ENCODE data around the gene KCNC1.

KCNC1 gene

DNA sequence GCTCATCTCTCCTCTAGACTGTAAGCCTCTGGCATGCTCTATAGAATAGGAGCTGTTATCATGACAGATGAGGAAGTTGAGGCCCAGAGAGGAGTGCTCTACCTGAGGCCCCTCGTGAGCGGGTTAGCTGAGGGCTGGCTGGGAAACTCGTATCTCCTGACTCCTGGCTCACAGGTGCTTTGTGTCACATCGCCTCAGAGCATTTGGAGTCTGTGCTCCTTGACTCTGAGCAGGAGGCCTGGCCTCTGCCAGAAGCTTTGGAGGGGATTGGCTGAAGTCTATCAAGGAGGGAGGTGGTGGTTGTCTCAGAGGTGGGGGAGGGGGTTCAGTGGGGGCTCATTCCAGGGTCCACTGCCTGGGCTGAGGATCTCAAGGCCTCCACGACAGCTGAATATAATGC is 7.4 kb downstream of the KCNC1 start:
- no peak for TF ChIP-seq CTCF (IDR thresholded peaks at IDR 0.05)
- H3K9me3 ChIP-seq, result no peaks in the 10 kb centered on the region
- intact Hi-C loops (cut with DNase I; ENCODE audit: low total_unique reads), result no loop called here
- no peaks in the 10 kb centered on the region for H3K4me1 ChIP-seq
- no peak overlapping the region for H3K4me3 ChIP-seq
- H3K36me3 ChIP-seq, result no peaks in the 10 kb centered on the region
- no peak for DNase-seq
- H3K27me3 ChIP-seq, result peaks cover 0 to 89% of the 10 kb centered on the region in 2 donors
- H3K27ac ChIP-seq, result no peak overlapping the region

DNA sequence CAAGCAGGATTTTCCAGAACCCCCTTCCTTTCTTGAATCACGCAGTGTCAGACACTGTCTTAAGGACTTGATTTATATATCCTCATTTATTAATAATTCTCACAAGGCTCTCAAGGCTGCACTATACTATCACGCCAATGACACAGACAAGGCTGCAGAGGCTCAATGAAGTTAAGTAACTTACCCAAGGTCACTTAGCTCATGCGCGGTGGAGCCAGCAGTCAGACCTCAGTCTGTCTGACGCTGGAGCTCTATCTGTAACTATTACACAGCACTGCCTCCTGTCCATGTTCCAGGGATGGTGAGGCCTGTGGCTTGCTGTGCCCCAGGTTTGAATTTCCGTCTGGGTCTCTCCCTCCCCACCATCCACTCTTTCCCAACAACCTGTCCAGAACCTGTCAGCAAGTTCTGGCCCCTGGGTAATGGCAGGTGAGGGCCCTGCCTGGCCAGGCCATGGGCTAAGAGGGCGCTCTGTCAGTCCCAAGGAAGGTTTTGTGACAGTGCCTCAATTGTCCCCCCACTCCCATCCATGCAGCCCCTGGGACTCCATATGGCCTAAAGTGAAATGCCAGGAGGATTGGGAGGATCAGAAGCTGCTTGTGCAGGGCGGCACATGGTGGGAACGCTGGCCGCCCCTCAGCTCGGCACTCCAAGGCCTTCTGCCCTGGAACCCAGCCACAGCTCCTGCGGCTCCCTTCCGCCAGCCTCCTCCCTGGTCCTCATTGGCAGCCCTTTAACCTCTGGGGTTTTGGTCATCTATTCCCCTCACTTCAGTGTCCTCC is 8.6 kb downstream of the KCNC1 start:
- Histone ChIP-seq H3K9me3 (no peaks in the 10 kb centered on the region), H3K36me3 (no peaks in the 10 kb centered on the region), H3K4me1 (no peaks in the 10 kb centered on the region), H3K4me3 (no peak overlapping the region), H3K27me3 (peaks cover 0 to 89% of the 10 kb centered on the region in 2 donors), H3K27ac (no peak overlapping the region)
- intact Hi-C loops (cut with DNase I; ENCODE audit: low total_unique reads), result no loop called here
- peak in 1 of 2 donors; percentile 41 for DNase-seq
- TF ChIP-seq CTCF (IDR thresholded peaks at IDR 0.05), result no peak

DNA sequence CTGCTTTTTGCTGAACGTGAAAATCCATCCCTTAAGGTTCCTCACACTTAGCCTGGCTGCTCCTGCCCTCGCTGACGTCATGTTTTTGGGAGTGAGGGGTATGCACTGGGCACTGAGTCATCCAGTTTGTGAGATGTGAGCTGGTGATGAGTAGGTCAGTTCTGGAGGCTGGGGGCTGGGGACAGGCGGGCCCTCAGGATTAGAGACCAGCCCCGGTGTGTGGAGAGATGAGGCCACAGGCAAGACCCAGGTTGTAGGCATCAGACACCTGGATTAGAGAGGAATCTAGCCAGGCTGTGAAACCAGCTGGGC is 9.2 kb downstream of the KCNC1 start:
- Histone ChIP-seq H3K4me3 (no peak overlapping the region), H3K4me1 (no peaks in the 10 kb centered on the region), H3K27me3 (peaks cover 0 to 86% of the 10 kb centered on the region in 2 donors), H3K9me3 (no peaks in the 10 kb centered on the region), H3K36me3 (no peaks in the 10 kb centered on the region), H3K27ac (no peak overlapping the region)
- TF ChIP-seq CTCF (IDR thresholded peaks at IDR 0.05), result no peak
- intact Hi-C loops (cut with DNase I; ENCODE audit: low total_unique reads), result no loop called here
- peak in 1 of 2 donors; percentile 39 for DNase-seq

DNA sequence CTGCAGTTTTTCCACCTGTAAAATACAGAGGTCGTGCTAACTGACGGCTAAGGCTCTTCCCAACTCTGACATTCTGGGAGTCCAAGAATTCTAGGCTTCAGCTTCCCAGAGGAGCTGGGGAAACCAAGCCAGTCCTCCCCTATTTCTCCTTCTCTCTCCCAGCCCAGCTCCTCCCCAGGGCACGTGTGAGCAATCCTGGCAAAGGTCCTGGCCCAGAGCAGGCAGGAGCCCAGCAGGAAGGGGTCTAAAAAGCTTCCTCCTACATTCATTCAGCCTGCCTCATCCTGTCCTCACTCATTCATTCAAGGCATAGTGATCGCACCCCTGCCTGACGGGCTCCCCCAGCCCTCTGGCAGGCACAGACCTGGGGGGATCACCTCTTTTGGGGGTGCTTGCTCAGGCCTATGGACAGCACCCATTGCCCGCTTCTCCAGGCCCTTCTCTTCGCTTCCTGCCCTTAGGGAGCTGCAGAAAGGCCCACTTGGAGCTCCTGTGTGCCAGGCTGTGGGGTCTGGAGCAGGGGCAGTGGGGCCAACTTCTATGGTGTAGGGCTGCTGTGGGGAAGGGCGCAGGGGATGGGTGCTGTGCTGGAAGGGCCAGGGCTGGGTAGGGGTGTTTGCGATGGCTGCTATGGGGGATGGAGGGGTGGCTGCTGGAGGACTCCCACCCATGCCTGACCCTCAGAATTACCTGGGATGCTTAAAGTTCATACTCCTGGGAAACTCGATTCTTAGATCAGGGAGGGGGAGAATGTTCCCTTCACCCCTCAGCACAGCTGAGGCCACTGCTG is 9.8 kb downstream of the KCNC1 start:
- Histone ChIP-seq H3K27me3 (peaks cover 0 to 83% of the 10 kb centered on the region in 2 donors), H3K4me3 (no peak overlapping the region), H3K36me3 (no peaks in the 10 kb centered on the region), H3K9me3 (no peaks in the 10 kb centered on the region), H3K4me1 (no peaks in the 10 kb centered on the region), H3K27ac (no peak overlapping the region)
- no peak for TF ChIP-seq CTCF (IDR thresholded peaks at IDR 0.05)
- peak in 1 of 2 donors; percentile 60 for DNase-seq
- intact Hi-C loops (cut with DNase I; ENCODE audit: low total_unique reads), result no loop called here

- TF ChIP-seq CTCF (IDR thresholded peaks at IDR 0.05), result no peak
- Histone ChIP-seq H3K9me3 (no peaks in the 10 kb centered on the region), H3K36me3 (no peaks in the 10 kb centered on the region), H3K4me3 (no peak overlapping the region), H3K27me3 (peaks cover 0 to 75% of the 10 kb centered on the region in 2 donors), H3K27ac (no peak overlapping the region), H3K4me1 (no peaks in the 10 kb centered on the region)
- peak in 1 of 2 donors; percentile 60 for DNase-seq
- intact Hi-C loops (cut with DNase I; ENCODE audit: low total_unique reads), result no loop called here
Measured at GRCh38 chr11:17745023-17745772, 10.6 kb downstream of the KCNC1 start.

Data from tibial artery (tissue), 4 donors.